Measurements from ENCODE around the gene ZNF883. TPM values are rescaled to one million over a fixed set of nuclear protein-coding genes. Genes with fewer than 3 reads are reported as not detected.
"Not testable (repeated sequence)": the region's sequence is repeated elsewhere in the genome, so short reads cannot be mapped to it uniquely, and the experiment has no call there.

ZNF883 gene
- total and polyA plus RNA-seq, 2 of the 8 experiments (the other 6 are each of a cell fraction or from before 2014, with no cell fraction given) = 6.1 to 20.2 TPM

DNA sequence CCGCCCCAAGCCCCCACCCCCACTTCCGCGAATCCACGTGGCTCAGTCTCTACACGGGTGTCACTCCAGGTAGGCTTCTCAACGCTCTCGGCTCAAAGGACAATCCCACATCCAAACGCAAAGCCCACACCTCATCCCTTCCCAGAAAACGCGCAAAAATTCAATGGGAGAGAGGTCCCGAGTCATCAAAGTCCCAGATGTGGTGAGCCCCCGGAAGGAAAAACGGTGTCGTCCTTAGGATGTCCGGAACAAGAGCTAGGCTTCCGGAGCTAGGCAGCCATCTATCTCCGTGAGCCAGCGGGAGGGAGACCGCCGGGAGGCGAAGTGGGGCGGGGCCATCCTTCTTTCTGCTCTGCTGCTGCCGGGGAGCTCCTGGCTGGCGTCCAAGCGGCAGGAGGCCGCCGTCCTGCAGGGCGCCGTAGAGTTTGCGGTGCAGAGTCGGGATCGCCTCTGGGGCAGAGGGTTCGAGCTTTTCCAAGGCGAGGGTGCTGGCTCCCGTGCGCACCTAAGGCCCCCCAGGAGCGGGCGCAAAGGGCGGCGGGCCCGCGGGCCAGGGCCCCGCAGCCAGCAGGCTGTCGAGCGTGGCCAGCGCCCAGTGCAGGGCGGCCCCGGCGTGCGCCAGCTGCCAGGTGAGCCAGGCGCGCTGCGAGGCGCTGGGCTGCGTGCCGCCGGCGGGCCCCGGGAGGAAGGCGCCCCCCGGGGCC lies 47.7 kb upstream of the ZNF883 start:
- H3K4me2 ChIP-seq (ENCODE audit: insufficient read depth in 1 of 2, low read depth in 2 of 2, low read length in 2 of 2) = peak overlapping the region; percentile 23 to 49; a peak in 1 of 4 replicates
- H3K23ac ChIP-seq (ENCODE audit: insufficient read length); H3K4ac ChIP-seq (replicated peaks; ENCODE audit: insufficient read length, low read depth, low read length); H3K9ac ChIP-seq (replicated peaks in 1 of 4; ENCODE audit: extremely low read depth in 1 of 4, low read depth in 3 of 4, low read length in 3 of 4); H2BK20ac ChIP-seq (ENCODE audit: low read length); H3K14ac ChIP-seq (ENCODE audit: insufficient read length); H3K56ac ChIP-seq (replicated peaks; ENCODE audit: insufficient read length, low read depth, low read length); POLR2A ChIA-PET (ENCODE audit: partially characterized antibody); H2BK15ac ChIP-seq (ENCODE audit: low read length); H4K5ac ChIP-seq (ENCODE audit: insufficient read length, low read depth, low read length); FAIRE-seq; H3K4me1 ChIP-seq (replicated peaks in 1 of 4; ENCODE audit: control insufficient read depth in 3 of 4, insufficient read depth in 4 of 4, low read length in 3 of 4); H3K79me2 ChIP-seq (ENCODE audit: control insufficient read depth in 1 of 2, insufficient read depth in 2 of 2, low read length in 2 of 2); H2AFZ ChIP-seq (ENCODE audit: low read length); CTCF ChIA-PET (ENCODE audit: partially characterized antibody); H4K91ac ChIP-seq (replicated peaks; ENCODE audit: insufficient read length, low read length); H3K36me3 ChIP-seq (ENCODE audit: control insufficient read depth in 2 of 4, insufficient read depth in 4 of 4, low read length in 3 of 4); H2BK5ac ChIP-seq (ENCODE audit: low read depth, low read length); H2BK120ac ChIP-seq (replicated peaks; ENCODE audit: low read depth, low read length); H4K20me1 ChIP-seq (replicated peaks in 1 of 2; ENCODE audit: control insufficient read depth in 1 of 2, insufficient read depth in 2 of 2, low read length in 2 of 2); H3K27ac ChIP-seq (ENCODE audit: low read depth, low read length); H3K79me1 ChIP-seq (ENCODE audit: low read depth, low read length); H2AK5ac ChIP-seq (ENCODE audit: low read depth, low read length); H4K8ac ChIP-seq (ENCODE audit: extremely low read depth, insufficient read depth, low read length); H2BK12ac ChIP-seq (ENCODE audit: low read depth, low read length); H3K18ac ChIP-seq (ENCODE audit: extremely low read depth, low read length): not testable (repeated sequence)
- WGBS, 2 experiments (ENCODE audit: extremely low coverage in 1 of 2, insufficient coverage in 1 of 2, insufficient read length in 1 of 2, insufficient replicate concordance in 2 of 2, low coverage in 1 of 2, low lambda C conversion rate in 2 of 2, missing lambda C conversion rate in 1 of 2) = 23% methylated on average over 44 of the region's 61 CpGs; no CpG with 5 or more reads in 1 of the 2 experiments
- peaks cover 0 to 22% of the 10 kb centered on the region in 2 experiments; a peak in 2 of 4 replicates for H3K9me3 ChIP-seq (ENCODE audit: insufficient read depth in 2 of 2, low read depth in 1 of 2, low read length in 1 of 2)
- peak overlapping the region in 1 of 4 experiments; percentile 40; a peak in 1 of 8 replicates for H3K4me3 ChIP-seq (ENCODE audit: extremely low read depth in 1 of 4, insufficient read depth in 2 of 4, low read depth in 3 of 4, low read length in 4 of 4)
- DNase-seq (ENCODE audit: low read depth in 1 of 2, low spot score in 2 of 2) = peak in 1 of 2 experiments; percentile 67
- peaks cover 10% of the 10 kb centered on the region for H3K23me2 ChIP-seq (ENCODE audit: low read depth, low read length)
- TF ChIP-seq EZH2 (IDR thresholded peaks at IDR 0.05; ENCODE audit: low read depth, low read length, severe bottlenecking) = peak; percentile 79
- TF ChIP-seq SUZ12 (IDR thresholded peaks at IDR 0.05; ENCODE audit: low read length) = peak; percentile 82
- TF ChIP-seq RNF2 (IDR thresholded peaks at IDR 0.05; ENCODE audit: borderline replicate concordance, low read depth, low read length, missing control alignments, poor library complexity, severe bottlenecking) = peak; percentile 60
- H3K27me3 ChIP-seq (replicated peaks in 1 of 4; ENCODE audit: control insufficient read depth in 3 of 4, extremely low read depth in 1 of 4, insufficient read depth in 3 of 4, low read length in 3 of 4) = peaks cover 39 to 52% (median 49%) of the 10 kb centered on the region in 4 experiments
